Stimulated activated CD4-positive, alpha-beta T cell treated with anti-CD3 and anti-CD28 coated beads, Interleukin-15, amount 100 ng/mL, for 24 hours (primary cell): ENCODE data around the gene C19orf85.
A peak's percentile ranks its signal among the peaks of the same experiment; 100 is the strongest.

ENCODE experiments used
- DNase-seq: peaks from one replicate; pipeline ENCODE4 v3.0.0-alpha.2; 2020

The C19orf85 gene

DNA sequence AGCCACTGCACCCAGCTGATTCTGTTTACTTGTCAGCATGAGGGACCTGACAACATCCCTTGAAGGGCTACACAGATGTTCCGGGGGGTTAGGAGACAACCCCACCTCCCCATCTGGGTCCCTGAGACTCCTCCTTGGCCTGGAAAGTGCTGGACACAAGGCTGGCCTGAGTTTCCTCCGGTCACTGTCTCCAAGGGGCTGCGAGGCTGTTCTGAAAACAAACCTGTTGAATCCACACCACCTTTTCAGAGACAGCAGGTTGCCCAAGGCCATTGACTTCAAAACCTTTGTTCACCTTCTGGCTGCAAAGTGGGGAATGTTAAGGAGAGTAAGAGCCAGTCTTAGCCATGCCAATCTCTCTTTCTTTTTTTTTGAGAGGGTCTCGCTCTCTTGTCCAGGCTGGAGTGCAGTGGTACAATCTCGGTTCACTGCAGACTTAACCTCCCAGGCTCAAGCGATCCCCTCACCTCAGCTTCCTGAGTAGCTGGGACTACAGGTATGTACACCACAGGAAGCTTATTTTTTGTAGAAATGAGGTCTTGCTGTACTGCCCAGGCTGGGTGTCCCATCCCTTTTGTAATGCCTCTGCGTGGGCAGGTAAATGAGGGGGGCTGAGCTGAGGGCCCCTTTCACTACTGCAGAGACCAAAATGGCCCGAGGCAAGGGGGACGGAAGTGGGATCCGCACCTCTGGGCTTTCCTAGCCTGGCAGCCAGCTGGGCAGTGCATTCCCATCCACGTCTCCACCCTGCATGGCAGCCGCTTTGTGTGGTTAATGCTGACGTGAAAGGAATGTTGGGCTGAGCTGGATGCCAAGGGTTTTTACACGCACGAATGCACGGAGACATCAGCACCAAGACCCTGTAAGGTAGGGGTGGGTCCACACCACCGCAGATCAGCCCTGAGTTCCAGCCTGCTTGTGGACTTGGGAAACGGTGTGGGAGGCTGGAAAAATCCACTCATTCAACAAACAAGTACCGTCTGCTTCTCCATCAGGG lies 10.0 kb upstream of the C19orf85 start:
- DNase-seq = no peak

DNA sequence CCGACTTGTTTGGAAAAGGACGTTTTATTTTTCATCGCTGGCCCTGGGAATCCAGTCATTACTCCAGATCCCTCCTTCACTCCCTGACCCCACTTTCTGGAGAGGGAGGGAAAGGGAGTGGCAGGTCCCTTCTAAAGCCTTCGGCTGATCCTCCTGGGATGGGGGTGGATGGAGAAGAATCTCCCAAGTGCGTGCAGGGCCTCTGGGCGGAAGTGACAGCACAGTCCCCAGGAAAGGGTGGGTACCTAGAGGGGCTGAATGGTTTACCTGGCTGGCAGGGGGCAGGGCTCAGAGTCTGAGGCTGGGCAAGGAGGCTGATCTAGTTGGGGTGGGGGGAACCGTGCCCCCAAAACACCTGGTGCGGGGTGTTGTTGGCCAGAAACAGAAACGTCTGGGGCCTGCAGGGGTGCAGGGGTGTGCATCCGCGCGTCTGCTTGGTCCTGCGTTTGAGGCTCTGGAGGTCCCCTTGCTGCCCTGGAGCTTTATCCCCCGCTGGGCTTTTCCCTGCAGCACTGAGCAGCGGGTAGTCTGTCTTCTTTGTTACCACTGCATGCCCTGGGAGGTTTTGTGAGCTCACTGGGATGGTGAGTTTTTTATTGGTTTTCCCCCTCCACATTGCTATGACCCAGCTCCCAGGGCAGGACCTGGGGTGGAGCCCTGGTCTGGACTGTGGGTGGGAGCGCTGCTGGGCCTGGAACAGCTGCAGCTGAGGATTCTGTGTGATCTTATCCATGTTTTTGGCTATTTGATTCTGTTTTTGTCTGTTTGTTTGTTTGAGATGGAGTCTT lies 8.9 kb upstream of the C19orf85 start:
- no peak for DNase-seq

DNA sequence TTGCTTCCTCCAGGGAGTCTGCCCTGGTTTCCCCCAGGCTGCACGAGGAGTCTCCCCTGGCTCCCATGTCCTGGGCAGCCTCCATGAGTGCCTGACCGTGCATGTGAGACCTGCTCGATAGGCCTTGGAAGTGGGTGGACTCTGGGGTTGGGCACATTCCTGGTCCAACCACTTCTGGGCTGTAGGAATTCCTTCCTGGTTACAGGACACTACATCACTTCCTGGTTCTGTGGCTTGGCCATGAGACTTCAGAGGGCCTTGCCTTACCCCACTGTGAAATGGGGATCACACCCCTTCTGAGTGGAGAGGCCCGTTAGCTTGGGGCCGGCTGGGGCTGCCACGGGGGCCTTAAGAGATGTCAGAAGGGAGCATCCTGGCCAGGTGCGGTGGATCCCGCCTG lies 7.9 kb upstream of the C19orf85 start:
- no peak for DNase-seq

DNA sequence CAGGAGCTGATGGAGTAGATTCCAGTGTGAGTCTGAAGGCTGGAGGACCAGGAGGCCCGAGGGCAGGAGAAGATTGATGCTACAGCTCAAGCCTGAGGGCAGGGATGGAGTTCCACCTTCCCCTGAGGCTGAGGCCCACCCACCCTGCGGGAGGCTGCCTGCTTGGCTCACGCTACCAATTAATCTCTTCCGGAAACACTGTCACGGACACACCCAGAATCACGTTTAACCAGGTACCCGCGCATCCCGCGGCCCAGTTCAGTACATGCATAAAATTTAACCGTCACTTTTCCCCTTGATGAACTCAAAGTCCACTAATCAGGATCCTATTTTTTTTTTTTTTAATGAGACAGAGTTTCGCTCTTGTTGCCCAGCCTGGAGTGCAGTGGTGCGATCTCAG lies 6.7 kb upstream of the C19orf85 start:
- DNase-seq = no peak

DNA sequence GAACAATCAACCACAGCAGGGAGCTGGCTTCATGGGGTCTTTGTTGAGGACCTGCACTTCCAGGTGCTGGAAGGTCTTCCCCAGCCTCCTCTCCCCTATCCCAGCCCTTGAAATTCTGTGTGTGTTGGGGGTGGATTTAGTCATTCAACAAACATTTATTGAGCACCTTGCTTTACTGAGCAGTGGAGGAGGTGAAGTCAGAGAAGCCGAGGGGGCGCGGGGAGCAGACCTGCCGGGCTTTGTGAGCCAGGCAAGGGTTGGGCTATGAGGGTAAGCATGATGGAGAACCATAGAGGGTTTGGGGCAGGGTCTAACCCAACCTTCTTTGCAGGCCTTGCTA lies 3.5 kb upstream of the C19orf85 start:
- no peak for DNase-seq

DNA sequence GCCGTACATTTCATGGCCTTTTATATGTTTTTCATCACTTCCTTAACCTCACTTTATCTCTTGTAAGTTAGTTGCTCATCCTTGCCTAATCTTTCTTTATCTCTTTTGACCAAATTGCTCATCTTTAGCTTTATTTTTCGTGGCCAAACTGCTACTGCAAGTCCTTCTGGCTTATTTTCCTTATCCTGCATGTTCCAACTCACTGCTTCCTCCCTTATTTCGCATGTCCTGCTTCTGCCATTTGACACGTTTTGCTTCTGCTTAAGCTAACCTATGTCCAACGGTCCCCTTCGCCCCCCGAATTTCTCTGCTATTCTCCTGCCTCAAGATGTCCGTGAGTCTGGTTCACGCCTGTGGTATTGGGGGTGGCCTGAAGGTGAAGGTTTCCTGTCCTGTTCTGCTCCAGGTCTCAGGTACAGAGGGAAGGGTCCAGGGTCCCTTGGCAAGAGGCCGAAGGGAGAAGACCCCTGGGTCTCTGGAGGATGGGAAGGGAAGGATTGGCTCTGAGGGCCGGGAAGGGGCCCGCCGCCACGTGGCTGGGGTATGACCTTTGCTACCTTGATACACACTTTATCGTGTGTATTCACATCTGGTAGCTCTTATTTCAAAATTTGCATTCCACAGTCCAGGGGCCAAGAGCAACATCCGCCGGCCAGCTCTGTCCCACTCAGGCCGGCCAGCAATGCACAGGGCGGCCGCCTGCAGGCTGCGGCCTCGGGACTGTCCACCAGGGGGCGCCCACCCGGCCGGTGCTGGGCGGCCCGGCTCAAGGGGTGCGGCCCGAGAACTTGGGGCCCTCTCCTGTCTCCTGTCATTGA lies 2.9 kb upstream of the C19orf85 start:
- peak; percentile 80 for DNase-seq

DNA sequence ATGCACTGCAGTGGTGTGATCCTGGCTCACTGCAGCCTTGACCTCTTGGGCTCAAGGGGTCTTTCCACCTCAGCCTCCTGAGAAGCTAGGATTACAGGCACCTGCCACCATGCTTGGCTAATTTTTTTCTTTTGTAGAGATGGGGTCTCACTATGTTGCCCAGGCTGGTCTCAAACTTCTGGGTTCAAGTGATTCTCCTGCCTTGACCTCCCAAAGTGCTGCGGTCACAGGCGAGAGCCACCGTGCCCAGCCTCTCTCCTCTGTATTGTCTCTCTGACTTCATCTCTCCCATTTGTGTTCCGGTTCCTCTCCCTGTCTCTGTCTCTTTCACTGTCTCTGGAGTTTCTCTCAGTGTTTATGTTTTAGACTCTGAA lies 1.7 kb upstream of the C19orf85 start:
- no peak for DNase-seq

DNA sequence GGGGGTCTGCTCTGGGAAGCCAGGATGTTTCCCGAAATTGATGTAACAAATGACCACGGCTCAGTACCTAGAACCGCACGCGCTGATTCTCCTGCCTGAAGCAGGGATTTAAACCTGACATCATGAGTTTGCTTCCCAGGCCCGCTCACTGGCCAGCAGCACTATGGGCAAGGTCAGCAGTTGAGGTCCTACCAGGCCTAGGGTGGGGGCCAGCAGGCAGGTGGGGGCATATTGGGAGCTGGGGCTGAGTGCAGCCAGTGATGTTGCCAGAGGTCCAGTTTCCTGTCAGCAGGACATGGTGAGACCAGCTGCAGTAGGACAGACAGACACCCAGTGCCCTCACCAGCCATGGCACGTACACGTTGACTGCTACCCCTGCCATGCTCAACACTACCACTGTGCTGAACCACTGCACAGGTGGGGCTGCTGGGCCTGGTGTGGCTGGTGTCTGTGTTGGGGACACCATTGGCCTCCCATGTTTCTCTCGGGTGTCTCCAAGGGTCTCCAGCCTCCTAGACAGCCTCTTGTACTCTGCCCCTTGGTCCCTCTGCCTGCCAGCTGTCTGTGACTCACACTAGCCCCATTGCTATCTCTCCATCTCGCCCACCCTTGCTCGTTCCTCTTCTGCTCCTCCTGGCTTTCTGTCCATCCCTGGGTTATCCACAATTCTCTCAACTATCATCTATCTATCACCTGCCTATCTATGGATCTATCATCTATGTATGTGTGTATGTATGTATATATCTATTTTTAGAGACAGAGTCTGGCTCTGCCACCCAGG lies 1.1 kb upstream of the C19orf85 start:
- no peak for DNase-seq

DNA sequence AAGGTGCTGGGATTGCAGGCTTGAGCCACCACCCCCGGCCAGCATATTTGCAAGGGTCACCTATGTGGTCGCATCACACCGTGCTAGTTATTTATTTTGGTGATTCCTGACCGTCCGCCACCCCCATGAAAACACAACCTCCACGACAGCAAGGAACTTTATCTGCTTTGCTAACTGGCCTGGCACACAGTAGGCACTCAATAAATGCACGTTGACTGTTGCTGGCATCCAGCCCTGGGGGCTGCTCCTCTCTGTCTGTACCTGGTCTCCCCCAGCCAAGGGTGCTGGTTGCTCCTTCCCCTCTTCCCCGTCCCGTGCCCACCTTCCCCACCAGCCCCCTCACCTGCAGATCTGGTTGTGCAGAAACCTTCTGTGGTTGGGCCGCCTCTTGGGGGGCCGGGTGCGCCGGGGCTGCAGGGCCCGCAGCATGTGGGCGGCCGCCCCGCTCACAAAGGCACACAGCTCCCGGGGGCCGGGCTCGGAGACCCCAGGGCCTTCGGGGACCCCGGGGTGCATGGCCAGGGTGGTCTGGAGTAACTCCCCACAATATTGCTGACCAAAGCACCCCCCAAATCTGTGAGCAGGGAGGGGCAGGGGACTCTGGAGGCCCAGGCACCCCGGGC lies 401 bp downstream of the C19orf85 start:
- DNase-seq = no peak

DNA sequence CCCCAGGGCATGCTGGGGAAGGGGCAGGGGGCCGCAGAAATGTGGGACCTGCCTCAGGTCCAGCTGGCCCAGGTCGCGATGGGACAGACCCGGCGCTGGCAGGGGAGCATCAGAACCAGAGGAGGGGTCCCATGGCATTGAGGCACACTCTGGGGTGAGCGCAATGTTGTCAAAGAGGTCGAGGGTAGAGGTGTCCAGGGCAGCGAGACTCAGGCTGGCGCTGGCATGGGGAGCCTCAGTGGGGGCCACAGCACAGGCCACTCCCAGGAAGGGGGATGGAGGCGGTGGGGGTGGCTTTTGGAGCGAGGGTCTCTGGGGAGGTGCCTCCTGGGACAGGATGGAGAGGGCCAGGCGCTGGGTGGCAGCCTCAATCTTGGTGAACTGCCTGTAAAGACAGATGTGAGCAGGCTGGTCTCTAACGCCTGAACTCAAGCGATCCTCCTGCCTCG lies 944 bp downstream of the C19orf85 start:
- DNase-seq = no peak

DNA sequence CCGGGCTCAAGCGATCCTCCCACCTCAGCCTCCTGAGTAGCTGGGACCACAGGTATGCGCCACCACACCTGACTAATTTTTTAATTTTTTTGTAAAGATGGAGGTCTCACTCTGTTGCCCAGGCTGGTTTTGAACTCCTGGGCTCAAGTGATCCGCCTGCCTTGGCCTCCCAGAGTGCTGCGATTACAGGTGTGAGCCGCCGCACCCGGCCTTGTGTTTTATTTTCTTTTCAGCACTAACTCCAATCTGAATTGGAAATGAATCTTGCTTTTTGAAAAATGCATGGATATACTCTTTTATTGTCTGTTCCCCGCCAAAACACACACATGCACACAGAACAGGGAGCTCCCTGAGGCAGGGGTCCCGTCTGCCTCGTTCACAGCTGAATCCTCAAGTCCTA lies 1.8 kb downstream of the C19orf85 start:
- DNase-seq = no peak

DNA sequence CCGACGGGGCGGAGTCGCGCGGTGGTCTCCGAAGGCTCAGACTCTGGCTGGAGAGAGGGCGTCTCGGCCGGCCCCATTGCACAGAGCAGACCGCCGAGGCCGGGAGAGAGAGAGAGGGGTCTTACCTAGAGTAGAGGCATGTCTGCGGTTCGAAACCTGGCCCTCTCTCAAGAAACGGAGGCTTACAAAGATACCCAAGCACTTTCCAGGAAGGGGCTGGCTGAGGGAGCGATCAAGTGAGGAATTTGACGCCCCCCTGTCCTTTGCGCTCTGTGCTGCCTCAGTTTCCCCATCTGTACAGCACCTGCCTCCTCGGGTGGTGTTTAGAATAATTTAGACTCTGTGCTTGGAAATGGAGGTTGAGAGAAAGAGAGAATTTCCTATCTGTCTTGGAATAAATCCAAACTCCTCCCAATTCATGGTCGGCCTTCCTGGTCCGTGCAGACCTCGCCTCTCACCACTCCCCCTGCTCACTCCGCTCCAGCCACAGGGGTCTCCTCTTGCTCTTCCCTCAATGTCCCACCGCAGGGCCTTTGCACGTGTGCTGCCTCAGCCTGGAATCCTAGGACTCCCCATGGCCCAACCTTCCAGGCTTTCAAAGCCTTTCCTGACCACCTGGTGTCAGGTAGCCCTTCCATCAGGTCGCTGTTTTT lies 2.5 kb downstream of the C19orf85 start:
- DNase-seq = no peak

DNA sequence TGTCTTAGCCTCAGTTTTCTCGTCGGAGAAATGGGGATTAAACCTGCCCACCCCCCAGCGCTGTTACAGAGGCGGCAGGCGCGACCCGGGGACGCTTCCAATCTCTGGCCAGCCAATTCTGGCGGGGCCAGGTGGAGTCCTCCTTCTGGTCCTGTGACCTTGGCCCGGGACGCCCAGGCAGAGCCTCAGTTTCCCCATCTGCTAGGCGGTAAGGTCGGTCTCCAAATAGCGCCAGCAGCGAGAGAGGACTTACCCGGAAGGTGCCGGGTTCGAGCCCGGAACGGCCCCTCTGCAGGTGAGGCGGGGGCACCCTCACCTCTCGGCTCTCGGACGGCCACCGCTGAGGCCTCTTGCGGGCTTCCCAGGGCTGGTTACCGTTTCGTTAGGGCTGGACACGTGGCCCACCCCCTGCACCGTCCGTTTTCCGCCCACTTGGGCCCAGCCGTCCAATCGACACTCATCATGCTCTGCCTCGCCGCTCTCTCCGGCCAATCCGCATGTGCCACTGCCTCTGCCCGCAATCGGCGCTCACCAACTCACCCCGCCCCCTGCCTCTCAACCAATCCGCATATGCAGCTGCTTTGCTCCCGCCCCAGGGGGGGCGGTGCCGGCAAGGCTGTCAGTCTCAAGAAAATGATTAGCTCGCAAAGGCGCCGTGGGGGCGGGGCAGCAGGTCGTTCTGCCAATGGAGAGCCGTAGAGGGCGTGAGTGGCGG lies 3.1 kb downstream of the C19orf85 start, which contains the start of gene ISOC2:
Gene ISOC2 (minus strand): TSS at position 384 of the 715 bp plus-strand sequence. CDS start 5,156 bp downstream, outside the sequence.
- peak; percentile 100 for DNase-seq

DNA sequence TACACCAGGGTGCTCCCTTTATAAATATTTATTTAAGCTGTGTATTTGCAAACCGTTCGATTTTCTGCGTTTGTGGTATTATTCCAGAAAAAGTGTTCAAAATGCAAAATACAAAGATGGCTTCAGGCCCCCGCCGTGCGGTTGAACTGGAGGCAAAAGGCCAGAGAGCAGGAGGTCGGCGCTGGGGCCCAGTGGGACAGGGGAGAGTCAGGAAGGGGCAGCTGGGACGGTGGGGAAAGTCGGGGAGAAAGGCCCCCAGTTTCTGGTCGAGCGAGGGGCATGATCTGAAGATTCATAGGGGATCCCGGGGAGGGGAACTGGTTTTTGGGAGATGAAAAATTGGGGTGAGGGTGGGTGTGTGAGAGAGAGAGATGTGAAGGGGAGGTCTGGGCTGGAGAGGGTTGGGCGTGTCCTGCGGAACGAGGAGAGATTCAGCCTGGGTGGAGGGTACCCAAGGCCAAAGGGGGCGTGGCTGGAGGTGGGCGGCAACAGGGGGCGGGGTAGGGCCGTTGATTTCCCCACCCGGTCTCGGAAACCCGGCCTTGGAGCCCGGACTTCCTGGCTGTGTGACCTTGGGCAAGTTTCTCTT lies 3.8 kb downstream of the C19orf85 start:
- peak; percentile 68 for DNase-seq

DNA sequence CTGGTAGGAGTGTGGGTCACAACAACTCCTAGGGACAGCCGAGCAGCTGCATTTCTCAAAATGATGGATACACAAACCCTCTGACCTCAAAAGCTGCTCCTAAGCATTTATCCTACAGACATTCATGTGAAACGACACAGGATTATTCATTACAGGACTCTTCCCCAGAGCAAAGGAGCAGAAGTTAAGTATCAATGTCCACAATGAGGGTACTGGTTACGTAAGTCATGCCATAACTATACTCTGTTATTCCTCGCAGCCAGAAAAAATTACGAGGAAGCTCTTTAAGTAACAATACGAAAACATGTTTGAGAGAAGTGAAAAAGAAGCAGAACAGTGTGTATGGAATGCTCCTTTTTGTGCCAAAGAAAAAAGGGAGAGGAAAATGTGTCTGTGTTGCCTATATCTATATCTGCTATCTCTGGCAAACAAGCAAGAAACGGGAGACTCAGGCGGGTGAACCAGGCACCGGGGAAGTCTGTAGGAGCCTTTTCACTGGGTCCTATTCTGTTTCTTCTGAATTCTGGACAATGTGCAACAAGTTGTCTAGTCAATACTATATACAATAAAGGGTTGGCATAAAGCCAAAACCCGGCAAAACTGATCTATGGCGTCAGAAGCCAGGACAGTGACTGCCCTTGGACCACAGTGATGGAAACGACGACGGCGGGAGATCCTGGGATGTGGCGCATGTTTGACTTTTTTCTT lies 4.4 kb downstream of the C19orf85 start:
- DNase-seq = no peak

DNA sequence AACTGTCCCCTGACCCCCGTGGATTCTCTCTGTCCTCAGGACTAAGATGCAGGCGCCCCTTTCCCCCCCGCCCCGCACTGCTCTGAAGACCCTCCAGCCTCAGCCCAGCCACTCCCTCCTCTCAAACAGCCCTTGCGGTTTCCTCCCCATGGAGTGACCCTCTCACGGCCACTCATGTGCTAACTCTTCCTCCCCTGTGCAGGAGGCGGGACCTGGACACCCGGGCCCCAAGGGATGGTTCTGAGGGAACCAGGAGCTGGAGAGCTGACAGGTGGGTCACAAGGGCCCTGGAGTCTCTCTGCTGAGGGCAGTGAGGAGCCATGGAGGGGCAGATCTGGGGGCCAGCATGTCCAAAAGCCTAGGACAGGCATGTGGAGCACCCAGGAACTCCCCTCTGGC lies 5.0 kb downstream of the C19orf85 start:
- no peak for DNase-seq

DNA sequence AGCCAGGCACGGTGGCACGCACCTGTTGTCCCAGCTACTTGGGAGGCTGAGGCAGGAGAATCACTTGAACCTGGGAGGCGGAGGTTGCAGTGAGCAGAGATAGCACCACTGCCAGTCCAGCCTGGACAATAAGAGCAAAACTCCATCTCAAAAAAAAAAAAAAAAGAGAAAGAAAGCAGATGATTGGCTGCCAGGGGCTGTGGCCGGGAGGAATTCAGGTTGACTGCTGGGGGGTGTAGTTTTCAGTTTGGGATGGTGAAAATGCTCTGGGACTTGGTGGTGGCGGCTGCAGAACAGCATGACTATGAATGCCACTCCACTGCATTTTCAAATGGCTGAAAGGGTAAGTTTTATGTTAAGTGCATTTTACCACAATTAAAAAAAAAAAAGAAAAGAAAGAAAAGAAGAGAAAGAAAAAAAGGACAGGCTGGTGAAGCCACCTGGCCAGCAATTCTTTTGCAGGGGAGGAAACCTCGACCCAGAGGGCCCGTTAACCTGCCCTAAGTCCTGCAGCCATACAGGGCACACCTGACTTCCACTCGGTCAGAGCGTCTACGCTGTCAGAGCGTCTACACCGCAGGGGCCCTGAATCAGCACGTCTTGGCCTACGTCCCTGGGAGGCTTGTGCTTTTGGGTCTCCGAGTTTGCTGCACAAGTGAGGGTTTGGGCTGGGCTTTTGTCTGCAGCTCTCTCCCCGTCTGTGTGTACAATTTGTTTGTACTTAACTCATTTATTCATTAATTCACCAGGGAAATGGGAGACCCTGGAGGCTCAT lies 6.7 kb downstream of the C19orf85 start:
- DNase-seq = no peak

DNA sequence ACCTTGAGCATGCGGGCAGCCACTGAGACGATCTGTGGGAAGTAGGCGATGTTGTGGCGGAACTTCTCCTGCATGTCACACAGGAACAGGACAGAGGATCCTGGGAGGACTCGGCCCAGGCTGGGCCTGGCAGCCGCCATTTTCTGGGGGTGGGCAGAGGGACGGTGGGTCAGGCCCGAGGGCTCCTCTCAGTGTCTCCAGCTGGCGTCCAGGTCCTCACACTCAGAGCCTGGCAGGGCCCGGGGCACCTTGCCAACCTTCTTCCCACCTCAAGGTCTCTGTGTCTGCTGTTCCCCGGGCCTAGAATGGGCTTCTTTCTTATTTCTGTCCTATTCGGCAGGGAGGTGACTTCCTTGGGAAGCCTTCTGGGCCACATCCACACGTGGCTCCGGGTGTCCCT lies 8.2 kb downstream of the C19orf85 start:
- DNase-seq = no peak
